Ureter (tissue), 1 donor: Measurements from ENCODE around the gene RTCA. TPM values are rescaled to one million over a fixed set of nuclear protein-coding genes. Genes with fewer than 3 reads are reported as not detected.
"Not testable (repeated sequence)": the region's sequence is repeated elsewhere in the genome, so short reads cannot be mapped to it uniquely, and the experiment has no call there.

Experiments
- DNase-seq: peaks from one replicate; pipeline ENCODE4 v3.0.0-alpha.2; 2020; ENCODE audit warnings: low spot score
- total RNA-seq: library from RNA; stranded (reverse); gene quantifications from one replicate; pipeline ENCODE4 v1.2.4, GENCODE V29; 2023
- donor health status: DM: yes; HTN: yes; CAD: no.

RTCA gene
- total RNA-seq: 30.3 TPM

DNA sequence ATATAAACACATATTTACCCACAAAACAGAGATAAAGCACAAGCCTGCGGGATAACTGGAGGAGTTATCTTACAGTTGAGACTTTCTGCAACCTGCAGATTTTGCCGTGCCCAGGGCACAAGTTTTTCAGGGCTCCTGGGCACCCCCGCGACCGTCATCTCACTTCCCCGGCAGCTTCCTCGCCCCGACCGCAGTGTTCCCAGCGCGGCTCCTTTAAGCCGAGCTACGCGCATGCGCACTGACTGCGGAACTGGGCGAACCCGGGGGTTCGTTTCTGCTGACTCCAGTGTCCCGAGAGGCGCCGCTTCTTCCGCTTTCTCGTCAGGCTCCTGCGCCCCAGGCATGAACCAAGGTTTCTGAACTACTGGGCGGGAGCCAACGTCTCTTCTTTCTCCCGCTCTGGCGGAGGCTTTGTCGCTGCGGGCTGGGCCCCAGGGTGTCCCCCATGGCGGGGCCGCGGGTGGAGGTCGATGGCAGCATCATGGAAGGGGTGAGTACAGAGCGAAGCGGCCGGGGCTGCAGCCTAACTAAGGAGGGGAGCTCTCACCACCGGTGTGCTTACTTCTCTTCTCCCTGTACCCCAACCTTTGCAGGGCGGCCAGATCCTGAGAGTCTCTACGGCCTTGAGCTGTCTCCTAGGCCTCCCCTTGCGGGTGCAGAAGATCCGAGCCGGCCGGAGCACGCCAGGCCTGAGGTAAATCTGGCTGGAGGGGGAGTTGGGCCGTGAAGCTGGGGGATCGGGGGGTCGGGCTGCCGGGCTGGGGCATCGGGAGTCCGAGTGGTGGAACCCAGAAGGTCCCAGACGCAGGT lies at the start of gene RTCA:
Gene RTCA, plus strand, starts transcription at position 286 of the 810 bp plus-strand sequence. Its CDS starts 160 bp downstream, at position 446.
- DNase-seq: peak; percentile 96

DNA sequence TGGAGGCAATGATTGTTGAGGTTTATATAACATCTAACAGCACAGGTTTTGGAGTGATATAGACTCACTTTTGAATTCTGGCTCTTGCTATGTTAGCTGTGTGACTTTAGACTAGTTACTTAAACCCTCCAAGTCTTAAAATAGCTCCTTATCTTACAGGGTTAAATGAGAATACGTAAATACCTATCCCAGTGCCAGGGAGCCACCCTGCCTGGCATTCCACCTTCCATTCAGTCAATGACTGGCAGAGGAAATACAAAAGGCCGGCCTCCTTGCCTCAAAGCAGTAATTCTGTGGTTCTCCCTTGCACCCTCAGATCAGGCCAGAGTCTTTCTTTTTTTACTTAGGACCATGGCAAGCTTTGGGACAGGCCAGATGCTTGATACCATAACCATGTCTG lies 48.2 kb upstream of the RTCA start:
- no peak for DNase-seq

DNA sequence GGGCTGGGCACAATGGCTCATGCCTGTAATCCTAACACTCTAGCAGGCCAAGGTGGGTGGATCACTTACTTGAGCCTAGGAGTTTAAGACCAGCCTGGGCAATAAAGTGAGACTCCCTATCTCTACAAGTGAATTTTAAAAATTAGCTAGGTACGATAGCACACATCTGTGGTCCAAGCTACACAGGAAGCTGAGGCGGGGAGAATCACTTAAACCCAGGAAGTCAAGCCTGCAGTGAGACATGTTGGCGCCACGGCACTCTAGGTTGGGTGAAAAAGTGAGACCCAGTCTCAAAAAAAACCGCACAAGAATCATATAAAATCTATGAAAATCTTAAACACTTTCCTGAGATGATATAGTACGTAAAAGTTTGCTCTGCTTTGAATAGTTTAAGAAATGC lies 46.6 kb upstream of the RTCA start:
- no peak for DNase-seq

DNA sequence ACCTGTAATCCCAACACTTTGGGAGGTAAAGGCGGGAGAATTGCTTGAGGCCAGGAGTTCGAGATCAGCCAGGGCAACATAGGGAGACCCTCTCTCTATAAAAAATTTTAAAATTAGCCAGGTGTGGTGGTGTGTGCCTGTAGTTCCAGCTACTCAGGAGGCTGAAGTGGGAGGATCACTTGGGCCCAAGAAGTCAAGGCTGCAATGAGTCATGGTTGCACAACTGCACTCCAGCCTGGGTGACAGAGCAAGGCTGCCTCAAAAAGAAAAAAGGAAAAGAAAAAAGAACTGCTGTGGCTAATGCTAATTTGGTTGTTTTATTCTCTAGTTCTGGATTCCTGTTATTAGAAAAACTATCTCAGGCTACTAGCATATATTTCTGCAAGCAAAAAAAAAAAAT lies 46.1 kb upstream of the RTCA start:
- no peak for DNase-seq

DNA sequence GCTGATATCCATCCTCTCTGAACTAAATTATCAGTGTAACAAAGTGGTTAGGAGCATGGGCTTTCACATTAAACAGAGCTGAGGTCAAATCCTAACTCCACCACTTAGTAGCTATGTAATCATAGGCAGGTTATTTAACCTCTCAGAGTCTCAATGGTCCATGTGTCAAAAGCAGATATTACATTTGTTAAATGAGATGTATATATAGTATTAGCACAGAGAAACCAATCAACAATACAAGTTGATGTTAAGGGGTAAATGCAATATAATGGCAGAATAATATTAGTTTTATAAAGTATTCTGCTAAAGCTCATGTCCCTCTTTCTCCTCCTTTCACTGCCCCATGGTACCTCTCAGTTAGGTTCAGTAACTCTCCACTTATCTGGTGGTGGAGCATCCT lies 43.6 kb upstream of the RTCA start:
- no peak for DNase-seq

DNA sequence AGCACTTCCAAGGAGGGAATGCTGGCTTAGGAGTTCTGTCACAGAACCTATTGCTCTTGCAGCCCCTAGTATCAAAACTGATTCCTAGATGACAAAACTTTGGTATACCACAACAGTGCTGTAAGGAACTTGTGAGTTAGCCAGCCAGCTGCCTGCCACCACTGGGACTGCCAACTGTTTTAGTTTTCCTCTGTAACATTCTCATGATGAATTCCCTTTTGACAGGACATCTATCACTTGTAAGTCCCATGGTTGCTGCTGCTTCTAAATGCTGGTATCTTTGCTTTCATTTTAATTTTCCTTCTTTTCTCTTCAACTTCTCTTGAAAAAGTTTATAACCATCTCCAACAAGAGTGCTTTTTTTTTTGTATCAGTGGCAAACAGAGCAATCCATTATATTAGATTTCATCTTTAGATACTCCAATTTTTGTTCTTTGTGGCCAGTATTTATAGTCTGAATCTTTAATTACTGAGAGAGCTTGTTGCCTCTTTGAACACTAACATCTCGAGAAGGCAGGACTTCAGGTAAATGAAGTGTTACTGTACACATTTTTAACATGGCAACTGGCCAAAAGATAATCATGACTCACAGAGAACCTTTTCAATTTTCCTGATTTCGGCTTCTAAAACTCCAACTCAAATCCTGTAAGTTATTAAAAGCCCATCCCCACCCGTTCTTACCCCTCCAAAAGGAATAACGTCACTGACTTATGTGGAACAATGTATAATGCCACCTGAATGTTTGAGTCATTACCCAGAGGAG lies 36.2 kb upstream of the RTCA start:
- no peak for DNase-seq

DNA sequence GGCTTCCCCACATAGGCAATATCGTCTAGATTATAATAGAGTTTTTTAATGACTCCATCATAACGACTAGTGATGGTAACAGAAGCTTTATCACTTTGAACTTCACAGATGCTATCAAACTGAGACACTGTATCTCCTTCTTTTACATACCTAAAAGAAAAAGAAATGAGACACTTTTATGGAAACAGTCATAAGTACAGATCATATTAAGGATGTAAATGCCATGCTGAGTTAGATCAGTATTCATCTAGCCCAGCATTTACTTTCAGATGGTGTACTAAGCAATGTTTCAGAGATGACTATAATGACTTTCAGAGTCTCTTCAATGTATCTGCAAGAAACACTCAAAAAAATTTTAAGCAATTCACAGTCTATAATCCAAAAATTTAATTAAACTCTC lies 35.3 kb upstream of the RTCA start:
- no peak for DNase-seq

DNA sequence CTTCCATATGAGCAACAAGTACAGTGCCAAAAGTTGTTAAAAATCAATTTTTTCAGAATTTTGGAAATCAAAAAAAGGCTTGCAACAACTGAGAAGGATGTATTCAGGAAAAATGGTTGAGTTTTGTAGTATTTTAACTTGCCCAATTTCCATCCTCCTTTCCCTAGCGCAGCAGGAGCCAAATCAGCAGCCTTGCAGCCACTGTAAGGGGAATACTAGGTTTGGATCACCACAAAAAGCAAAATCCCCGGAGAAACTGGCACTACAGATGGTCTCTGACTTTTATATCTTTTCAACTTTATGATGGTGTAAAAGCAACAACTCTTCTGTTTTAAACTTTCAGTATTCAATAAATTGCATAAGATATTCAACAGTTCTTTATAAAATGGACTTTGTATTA lies 34.3 kb upstream of the RTCA start:
- DNase-seq: no peak

DNA sequence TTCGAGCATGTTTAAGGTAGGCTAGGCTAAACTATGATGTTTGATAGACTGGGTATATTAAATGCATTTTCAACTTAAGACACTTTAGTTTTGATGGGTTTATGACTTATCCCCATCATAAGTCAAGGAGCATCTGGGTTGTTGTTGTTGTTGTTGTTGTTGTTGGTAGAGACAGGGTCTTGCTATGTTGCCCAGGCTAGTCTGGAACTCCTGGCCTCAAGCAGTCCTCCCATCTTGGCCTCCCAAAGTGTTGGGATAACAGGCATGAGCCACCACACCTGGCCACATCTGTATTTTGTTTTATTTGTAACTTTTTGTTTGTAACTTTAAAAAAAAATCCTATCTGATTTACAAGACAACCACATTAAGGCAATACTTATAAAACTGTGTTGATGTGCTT lies 33.9 kb upstream of the RTCA start:
- no peak for DNase-seq

DNA sequence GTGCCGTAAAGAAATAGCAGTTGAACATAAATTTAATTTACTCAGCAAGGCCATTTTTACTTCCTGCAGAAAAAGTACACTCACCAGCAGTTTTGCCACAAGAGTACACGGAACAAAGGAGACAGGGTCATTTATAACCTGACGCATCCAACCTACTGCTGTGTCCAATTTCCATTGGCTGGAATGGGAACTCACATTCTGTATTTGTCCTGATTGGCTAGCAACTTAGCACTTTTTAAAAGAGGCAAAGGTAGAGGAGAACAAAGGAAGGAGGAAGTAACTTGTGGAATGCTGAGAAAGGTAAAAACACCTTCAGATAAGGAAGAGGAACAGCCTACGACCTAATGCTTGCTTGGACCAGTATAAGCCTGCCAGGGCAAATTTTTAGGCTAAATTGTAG lies 32.5 kb upstream of the RTCA start:
- not testable (repeated sequence) for DNase-seq

DNA sequence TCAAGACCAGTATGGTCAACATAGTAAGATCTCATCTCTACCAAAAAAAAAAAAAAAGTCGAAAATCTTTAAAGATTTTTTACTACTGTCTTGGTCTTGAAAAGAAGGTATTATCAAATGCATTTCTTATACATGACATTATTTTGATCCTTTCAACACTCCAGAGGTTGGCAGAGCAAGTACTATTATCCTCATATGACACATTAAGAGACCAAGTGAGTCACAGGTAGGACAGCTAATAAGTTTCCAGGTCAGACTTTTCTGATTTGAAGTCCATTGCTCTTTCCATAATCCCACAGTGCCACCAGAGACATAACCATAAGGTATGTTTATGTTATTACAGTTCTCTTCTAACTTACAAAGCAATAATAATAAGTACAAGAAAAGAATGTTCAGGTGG lies 31.6 kb upstream of the RTCA start:
- no peak for DNase-seq

DNA sequence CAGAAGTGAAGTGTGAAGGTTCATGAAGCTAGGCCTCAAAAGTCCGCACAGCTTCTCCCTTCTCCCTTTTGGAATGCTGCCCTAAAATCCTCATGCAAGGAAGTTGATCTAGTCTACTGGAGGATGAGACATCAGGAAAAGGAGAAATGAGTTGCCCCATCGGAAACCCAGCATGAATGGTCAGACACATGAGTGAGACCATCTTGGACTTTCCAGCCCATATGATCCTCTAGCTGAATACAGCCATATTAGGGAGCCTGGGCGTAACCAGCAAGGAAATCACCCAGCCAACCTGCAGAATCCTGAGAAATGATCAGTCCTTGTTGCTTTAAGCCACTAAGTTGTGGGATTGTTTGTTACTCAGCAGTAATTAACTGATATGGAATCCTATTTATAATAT lies 28.9 kb upstream of the RTCA start:
- no peak for DNase-seq

DNA sequence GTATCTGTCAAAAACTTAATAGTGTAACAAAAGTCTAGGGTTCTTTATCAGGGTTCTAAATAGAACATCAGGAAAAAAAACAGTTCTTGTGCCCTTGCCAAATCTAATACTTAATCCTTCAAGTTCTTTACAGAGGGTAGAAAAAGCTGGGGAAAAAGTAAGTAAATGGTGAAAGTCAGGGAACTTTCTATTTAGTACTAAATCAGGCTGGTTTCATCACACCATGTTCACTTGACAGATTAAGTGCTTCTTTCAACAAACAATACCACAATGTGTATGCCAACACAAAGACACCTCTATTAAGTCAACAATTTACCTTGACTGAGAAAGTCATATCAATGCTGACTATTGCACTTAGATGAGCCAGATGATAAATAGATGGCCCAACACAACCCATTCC lies 26.1 kb upstream of the RTCA start:
- no peak for DNase-seq

DNA sequence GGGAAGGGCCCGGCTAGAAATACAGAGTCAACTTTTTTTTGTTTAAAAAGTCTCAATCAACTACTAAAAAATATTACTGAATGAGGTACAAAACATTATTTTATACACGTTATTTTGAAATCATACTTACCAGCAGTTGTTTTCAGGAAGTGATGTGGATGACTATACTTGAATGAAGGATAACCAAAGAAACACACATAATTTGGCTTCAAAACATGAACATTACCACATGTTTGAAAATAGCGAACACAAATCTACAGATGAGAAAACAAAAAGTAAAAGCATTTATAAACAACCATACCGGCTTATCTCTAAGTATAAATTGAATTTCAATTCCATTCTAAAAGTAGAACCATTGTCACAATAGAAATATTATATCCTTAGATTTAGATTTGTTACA lies 25.4 kb upstream of the RTCA start:
- no peak for DNase-seq

DNA sequence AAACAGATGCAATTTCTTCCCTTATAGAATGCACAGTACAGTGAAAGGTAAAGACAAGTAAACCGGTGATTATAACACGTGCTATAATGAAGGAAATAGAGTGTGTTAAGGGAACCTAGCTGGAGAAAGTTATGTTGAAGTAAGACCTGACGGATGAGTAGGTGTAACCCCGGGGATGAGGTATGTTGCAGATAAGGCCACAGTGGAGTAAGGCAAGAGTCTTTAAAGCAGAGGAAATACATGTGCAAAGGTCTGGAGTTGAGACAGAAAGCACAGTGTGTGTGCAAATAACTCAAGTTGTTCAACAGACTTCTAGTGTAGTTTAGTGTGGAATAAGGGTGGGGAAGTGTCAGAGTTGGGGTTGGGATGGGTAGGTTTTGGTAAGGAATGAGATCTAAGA lies 19.3 kb upstream of the RTCA start:
- no peak for DNase-seq

DNA sequence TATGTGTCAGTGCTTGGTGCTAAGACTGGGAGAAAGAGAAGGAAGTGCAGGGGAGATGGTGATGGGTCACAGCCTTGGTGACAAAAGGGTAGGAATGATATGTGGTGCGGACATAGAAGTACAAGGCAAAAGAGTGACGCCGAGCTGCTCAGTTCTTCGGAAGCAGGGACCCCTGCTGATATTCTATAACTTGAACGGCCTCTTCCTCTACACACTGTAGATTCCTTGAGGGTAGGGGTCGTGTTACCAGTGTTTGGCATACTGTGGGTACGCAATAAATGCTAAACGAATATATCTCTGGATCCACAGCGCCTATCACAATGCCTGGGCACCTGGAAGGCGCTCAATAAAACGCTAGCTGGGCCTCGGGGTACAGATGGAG lies 16.9 kb upstream of the RTCA start:
- no peak for DNase-seq

DNA sequence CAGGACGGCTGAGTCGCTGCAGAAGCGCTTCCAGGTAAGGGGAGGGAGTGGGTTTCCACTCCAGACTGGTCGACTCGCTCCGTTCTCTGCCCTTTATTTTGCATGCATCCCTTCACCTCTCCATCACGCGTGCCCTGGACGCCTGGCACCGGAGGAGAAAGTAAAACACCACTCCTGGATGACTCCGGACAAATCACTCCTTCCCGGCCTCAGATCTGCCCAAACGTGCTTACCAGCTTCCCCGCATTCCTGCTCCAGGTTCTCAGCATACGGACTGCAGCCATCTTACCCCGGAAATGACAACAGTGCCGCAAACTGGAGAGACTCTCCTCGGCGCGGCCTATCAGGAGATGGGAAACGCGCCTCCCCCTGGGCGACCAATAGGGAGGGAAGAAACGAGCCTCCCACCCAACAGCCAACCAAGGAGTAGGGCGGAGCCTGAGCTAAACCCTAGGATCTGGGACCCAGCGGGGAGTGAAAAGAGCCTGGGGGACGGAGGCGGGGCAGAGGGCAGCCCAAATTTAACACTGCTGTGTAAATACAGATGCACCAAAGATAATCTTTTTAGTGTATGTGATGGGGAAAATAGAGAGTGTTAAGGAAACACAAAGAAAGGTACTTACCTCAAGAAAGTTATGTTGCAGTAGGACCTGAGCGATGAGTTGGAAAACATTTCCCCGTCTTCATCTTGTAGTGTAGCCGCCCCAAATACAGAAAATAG lies 16.3 kb upstream of the RTCA start, which contains the start of gene DBT:
Gene DBT, minus strand, starts transcription at position 298 of the 721 bp plus-strand sequence. Its CDS starts 14 bp downstream, at position 284.
- DNase-seq: peak; percentile 96

DNA sequence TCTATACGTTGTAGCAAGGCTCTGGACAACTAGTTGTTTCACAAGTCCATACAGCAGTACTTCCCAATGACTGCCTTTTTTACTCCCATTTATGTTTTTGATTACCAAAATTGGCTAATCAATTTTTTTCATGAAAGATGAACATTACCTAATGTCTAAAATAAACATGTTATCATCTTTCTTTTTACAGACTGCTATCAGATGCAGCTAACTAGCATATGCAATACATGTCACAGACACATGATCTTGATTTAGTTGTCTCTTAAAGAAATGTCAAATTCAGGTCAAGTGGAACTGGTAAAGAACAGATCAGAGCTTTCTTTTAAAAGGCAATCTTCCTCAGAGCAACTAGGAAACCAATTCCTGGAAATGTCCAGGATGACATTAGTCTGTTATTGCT lies 15.8 kb upstream of the RTCA start:
- no peak for DNase-seq

DNA sequence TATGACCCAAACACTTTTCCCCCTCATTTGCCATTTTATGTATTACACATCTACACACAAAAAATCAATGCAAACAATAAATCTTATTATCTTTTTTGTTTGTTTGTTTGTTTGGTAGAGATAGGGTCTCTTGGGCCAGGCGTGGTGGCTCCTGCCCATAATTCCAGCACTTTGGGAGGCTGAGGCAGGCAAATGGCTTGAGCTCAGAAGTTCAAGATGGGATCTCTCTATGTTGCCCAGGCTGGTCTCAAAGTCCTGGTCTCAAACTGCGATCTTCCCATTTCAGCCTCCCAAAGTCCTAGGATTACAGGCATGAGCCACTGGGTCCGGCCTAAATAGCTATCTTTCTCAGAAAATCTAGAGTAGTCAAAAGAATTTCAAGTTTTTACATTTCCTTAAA lies 15.2 kb upstream of the RTCA start:
- no peak for DNase-seq

DNA sequence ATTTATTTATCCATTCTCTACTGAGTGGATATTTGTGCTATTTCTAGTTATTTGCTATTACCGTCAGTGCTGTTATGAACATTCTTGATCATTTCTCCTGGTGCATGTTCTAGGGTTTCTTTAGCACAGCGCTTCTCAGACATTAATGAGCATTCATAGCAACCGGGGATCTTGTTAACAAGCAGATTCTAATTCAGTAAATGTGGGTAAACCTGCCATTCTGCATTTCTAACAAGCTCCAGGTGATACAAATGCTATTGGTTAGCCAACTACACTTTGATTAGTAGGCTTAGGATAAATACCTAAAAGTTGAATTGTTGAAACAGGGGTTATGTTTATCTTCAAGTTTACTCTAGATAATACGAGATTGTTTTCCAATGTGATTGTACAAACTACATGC lies 13.1 kb upstream of the RTCA start:
- DNase-seq: no peak

DNA sequence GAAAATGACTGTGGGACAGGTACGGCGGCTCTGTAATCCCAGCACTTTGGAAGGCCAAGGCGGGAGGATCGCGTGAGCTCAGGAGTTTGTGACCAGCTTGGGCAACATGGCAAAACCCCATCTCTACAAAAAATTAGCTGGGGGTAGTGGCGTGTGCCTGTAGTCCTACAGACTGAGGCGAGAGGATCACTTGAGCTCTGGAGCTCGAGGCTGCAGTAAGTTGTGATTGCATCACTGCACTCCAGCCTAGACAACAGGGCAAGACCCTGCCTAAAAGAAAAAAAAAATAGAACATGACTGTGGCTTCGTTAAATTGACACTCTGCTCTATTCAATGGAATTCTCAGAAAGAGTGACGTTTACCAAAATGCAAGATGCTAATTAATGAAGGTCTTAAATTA lies 12.5 kb upstream of the RTCA start:
- DNase-seq: no peak

DNA sequence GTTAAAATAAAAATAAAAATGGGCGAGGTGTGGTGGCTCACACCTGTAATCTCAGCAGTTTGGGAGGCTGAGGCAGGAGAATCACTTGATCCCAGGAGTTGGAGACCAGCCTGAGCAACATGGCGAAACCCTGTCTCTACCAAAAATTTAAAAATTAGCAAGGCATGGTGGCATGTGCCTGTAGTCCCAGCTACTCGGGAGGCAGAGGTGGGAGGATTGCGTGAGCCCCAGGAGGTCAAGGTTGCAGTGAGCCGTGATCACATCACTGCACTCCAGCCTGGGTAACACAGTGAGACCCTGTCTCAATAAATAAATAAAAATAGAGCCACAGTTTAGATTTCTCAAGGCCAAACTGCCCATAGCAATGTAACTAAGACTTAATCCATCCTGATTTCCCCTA lies 9.7 kb upstream of the RTCA start:
- not testable (repeated sequence) for DNase-seq

DNA sequence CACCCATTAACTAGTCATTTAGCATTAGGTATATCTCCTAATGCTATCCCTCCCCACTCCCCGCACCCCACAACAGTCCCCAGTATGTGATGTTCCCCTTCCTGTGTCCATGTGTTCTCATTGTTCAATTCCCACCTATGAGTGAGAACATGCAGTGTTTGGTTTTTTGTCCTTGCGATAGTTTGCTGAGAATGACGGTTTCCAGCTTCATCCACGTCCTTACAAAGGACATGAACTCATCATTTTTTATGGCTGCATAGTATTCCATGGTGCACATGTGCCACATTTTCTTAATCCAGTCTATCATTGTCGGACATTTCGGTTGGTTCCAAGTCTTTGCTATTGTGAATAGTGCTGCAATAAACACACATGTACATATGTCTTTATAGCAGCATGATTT lies 7.6 kb upstream of the RTCA start:
- DNase-seq: not testable (repeated sequence)
